HG02970 (cell line): ENCODE results near the gene CACUL1.
A peak's percentile ranks its signal among the peaks of the same experiment; 100 is the strongest.

Experiments used
- ATAC-seq: cut with Tn5 transposase; IDR thresholded peaks from one replicate; pipeline ENCODE4 v1.9.1; 2021; ENCODE audit warnings: mild to moderate bottlenecking, moderate library complexity, moderate number of reproducible peaks; ENCODE audit not compliant: unreplicated experiment, low FRiP score

CACUL1 gene

DNA sequence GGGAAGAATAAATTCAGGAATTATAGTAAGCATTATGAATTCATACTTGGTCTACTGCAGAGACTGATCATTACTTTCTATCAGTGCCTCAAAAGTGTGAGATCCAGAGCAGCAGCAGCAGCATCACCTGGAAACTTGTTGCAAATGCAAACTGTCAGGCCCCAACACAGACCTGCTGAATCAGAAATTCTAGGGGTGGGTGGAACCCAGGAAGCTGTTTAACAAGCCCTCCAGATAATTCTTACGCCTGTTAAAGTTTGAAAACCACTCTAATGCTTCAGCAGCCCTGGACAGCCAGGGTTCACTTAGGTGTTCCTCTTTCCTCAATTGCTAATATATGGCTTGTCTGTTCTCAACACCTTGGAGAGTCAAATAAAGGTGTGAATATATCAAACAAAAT lies 19.5 kb downstream of the CACUL1 start:
- ATAC-seq = no peak

DNA sequence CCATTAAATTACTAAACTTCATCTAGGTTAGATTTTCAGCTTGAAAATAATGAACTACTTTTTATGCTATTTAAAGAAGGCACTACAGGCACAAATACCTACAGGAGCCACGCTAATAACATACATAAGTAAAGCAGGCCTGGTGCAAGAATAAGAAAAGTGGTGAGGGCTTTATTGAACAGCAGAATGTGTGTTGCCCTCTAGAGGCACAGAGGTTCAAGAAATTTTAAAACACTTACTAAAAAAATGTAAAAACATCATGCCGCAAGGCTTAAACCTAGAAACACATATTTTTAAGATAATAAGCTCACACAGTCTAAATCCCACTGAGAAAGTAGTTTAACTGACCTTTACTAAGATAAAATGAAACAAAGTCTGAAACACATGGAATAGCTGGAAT lies 20.3 kb downstream of the CACUL1 start:
- no peak for ATAC-seq

DNA sequence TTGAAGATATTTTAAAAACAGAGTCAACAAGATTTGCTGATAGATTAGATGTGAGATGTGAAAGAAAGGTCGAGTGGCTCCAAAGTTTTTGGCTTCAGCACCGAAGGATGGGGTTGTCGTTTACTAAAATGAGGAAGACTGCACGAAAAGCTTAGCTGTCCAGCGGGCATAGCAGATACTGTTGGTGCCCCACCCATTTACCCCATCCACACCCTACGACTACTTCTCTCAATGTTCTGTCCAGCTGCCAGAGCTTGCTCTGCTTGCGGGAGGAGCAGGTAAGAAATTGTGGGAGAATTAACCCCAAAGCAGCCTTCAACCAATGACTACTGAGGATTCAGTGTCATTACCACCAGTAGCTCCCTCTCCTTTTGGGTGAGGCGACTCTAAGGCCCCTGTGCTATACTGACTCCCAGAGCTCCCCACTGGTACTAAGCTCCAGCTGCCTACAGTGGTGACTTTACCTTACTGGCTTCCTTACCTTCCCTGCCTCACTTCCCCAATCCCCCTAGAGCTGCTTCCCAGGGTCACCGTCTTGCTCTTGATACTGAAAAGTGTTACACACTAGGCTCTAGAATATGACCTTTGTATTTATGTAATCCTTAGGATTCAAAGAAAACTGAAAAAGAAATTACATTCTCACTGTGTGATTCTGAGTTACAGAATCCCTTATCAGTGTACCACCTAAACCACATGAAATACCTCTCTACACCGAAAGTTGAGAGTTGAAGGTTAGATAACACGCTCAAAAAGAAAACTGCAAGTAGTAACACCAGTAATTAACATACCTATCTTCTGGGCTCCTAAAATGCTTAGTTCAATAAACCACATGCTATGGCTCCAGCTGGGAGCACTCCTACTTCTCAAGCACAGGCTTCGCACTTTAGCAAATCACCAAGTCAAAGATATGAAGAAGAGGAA lies 22.3 kb downstream of the CACUL1 start:
- no peak for ATAC-seq

DNA sequence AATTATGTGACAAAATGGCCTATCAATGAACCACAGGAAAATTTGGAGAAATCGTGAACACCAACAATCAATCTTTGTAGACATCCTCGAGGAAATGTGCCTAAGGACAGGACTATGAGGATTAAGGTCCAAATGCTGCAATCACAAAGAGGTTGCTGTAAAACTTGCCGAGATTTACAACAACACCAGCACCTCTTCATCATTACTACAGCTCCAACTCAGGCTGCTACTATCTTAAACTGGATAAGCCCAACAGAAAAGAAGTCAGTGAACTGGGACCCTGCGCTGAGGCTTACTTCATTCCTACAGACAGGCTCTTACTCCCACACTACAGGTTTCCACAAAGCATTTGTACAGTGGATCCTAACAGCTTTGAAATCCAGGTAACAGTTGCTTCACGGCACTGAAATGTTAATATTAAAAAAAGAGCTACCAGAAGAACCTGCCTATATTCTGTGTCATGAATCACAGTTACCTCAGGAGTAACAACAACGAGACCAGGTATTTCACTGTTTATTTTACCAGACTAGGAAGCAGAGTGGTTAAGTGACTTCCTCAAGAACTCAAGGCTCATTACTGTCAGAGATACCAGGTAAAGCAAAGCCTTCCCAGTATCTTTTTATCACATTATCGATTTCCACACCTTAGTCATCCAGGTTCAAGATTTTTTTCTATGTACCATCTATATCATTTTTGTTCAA lies 23.9 kb downstream of the CACUL1 start:
- no peak for ATAC-seq

DNA sequence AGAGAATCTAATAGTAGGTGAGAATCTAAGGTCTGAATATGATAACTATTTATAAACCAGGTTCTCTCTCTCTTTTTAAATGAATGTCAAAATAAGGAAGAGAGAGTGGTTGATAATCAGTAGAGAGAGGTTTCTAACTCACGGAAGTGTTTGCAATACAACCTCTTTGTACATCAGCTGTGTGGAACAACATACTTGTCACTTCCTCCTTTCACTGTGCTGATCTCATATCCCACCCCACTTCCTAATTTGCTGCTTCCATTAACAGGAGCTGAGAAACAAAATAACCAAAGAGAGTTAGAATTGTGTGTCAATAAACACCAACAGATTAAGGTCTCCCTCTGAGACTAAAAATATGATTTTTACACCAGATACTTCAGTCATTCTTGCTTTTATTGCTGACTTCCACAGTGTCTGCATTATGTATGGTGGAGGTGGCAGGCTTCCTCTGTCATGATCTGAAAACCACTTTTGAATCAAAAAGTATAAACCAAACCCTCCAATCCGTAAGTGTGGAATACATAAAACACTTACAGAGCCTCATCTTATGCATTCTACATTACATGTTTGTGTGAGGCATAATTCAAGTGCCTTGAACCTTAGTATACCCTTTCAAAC lies 25.0 kb downstream of the CACUL1 start:
- peak; percentile 63 for ATAC-seq

DNA sequence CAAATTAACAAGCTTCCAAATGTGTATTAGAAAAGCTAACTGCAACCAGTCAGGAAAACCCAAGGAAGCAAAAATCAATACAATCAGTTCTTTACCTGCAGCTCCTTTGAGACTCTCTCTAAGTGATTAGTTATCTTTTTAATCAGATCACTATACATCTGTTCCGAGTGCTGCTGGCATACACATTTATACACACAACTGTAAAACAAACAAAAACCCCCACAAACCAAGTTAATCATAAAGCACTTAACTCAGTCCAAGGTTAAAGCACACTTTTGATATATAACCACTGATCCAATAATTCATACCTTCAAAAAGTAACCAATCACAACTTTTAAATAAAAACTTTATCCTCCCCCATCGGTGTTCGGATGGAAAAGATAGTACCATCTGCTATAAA lies 25.6 kb downstream of the CACUL1 start:
- ATAC-seq = no peak

DNA sequence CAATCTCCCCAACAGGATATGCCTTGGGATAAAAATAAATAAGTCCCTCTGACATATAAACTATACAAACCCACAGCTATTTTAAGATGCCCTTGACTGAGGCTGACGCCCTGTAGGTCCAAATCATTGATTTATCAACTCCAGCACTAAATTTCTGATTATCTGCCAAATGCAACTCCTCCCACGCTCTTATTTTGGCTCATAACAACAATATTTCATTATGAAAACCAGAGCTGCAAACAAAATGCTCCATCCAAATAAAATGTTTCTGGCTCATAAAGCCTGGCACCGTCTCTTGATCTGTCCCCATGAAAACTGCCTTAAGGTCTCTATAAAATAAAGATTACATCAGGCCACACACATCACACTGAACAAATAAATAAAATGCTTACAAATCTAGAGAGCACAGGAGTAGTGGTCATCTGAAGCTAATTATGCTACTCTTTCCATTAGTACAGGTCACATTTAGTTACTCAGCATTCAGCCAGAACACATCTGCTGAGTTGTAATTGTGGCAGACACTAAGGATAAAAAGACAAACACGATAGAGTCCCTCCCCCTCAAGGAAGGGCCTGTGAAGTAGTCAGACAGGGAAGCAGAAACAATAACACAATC lies 28.8 kb downstream of the CACUL1 start:
- no peak for ATAC-seq

DNA sequence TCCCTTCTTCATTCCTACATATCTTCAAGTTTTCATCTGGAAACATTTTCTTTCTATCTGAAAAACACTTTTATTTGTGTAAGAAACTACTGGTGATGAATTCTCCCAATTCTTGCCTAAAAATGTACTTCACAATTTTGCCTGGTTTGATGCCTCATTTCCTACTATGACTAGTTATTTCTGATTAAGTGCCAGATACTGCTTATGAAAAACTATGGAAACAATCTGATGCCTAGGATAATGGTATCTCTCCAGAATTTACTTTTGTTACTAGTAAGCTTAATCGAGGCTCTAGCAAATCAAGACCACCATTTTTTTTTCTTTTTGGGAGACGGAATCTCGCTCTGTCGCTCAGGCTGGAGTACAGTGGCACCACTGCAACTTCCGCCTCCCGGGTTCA lies 31.3 kb downstream of the CACUL1 start:
- ATAC-seq = no peak

DNA sequence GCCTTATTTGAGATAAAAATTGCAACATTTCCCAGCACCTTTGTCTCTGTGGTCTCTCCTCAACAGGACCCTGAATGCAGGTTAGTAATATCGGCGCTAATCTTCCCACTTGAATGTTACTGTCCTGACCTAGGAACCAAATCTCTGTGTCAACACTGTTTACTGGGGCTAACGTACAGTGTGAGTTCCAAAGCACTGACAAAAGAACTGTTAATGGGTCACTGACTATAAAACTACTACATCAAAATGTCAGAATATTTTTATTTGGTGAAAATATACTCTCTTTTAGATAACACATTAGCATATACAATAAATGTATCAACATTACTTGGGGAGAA lies 33.3 kb downstream of the CACUL1 start:
- ATAC-seq = no peak

DNA sequence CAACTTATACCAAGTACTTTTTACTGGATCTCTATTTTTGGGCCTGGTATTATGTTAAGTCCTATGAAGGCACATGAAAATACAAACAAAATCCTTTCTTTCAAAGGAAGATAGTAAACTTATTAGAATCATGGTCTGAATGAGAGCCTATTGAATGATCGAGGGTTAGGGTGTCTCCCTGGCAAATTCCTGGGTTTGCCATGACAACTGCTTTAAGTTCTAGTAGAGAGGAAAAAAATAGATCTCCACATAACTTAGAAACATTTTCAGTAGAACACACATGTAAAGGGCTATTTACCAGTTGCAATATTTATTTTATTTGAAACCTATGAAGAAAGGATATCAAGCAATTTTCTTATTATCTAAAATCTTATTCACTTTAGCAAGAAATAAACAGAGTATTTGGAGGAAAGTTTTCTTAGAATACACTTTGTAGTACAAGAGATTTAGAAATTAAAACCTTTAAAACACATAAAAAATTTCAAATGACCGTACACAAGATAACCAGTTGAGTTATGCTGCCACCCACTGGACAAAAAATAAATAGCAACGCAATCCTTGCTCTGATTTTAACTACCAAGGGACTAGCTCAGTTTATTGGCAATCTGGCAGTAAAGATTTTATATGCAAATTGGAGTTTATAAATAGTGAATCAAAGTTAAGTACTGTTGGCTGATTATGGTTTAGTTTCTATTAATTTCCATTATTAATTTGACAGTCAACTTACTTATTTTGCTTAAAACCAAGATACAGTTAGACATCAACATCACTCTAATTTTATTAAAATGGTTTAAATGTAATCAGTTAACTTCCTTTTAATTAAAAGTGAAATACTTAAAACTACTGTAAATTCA lies 33.9 kb downstream of the CACUL1 start:
- ATAC-seq = no peak

DNA sequence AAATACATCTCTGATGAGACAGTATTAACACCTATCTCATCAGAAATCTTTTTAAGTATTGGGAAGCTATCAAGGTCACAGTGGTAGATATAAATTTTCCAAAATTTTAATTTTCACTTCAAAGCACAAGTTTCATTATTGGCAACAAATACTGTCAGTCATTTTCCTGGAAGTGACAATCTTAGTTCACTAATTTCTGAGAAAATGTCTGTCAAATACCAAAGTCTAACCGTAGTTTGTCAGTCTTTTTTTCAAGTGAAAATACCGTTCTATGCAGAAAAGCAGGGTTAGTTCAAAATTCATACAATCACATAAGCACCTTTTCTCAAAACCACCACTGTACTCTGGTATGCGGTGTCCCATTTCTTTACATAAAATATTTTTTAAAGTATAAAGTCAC lies 40.4 kb downstream of the CACUL1 start:
- ATAC-seq = no peak

DNA sequence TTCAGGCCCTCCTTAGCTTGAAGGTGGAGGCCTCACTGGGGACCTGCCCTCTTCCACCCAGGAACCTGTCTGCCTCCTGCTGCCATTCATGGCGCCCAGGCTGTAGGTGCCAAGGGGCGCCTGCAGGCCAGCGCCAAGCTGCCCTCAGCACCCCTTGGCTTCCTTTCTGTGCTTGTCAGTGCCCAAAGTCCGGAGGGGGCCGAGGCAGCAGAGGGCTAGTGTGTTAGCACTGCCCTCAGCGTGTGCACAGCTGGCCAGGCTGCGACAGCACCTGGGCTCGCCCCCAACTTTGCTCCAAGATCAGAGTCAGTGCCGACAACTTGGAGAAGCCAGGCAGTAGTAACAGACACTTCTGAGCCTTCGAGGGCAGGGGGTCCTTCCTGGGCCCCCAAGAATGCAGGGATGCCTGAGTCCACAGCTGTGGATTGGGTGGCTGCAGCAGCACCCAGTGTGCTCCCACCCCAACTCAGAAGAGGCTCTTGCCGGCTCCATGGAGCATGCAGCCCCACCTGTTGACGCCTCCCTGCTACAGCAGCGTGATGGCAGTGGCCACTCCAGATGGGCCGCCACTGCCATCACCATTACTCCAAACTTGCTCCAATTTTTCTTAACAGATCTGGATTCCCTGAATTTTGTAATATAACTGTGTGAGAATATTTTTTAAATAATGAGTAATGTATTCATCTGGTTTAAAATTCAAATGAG lies 41.7 kb downstream of the CACUL1 start:
- no peak for ATAC-seq

DNA sequence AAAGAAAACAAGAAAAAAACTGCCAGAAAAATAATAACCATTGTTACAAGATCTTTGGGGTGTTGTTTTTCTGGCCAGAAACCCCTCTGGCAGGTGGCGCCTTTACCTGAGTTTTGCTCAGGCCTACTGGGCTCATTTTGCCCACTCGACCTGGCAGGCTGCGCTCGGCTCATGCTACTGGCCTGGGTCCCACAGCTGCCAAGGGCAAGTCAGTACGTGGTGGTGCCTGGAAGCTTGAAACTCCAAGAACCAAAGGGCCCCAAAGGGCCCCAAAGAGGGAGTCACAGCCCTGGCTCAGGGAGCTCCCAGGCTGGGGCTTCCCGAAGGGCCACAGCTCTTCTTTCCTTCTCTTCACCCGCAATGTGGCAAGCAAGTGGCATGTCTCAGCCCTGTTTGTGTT lies 42.7 kb downstream of the CACUL1 start:
- ATAC-seq = no peak

DNA sequence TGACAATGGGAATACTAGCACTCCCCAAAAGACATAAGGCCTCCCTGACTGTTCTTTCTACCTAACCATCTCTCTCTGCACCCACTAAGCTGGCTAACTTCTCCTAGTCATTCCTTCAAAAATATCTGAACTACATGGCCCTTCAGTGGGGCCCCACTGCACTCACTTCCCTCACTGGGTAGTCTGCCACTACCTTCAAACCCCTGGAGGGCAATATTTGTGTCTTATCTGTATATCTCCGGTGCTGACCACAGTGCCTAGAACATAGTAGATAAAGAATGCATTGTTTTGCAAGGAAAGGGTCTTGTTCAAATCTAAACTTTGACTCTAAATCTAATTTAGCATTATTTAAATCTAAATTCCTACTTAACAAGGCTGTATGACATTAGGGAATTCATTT lies 44.3 kb downstream of the CACUL1 start:
- no peak for ATAC-seq

DNA sequence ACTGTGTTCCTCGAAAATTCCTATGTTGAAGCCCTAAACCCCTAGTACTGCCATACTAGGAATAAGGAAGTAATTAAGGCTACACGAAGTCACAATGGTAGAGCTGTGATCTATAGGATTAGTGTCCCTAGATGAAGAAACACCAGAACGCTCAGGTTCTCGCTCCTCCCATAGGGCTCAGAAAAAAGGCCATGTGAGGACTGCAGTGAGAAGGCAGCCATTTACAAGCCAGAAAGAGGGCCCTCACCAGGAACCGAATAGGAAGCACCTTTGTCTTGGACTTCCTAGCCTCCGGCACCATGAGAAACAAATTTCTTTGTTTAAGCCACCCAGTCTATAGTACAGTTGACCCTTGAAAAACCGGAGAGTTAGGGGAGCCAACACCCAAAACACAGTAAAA lies 46.2 kb downstream of the CACUL1 start:
- no peak for ATAC-seq

DNA sequence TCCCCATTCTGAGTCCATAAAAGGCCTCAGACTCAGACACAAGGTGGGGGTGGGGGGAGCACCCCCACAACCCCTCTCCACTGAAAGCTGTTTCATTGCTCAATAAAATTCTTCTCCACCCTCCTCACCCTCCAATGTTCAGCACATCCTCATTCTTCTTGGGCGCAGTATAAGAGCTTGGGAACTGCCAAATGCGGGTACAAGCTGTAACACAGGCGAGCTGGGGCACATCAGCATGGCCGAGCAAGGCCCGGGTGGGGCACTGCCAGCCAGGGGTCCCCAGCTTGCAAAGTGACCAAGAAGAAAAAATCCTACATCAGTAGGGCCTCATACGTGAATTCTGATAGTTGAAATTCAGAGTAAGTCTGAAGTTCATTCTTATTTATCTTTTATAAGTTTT lies 50.1 kb downstream of the CACUL1 start:
- ATAC-seq = no peak

DNA sequence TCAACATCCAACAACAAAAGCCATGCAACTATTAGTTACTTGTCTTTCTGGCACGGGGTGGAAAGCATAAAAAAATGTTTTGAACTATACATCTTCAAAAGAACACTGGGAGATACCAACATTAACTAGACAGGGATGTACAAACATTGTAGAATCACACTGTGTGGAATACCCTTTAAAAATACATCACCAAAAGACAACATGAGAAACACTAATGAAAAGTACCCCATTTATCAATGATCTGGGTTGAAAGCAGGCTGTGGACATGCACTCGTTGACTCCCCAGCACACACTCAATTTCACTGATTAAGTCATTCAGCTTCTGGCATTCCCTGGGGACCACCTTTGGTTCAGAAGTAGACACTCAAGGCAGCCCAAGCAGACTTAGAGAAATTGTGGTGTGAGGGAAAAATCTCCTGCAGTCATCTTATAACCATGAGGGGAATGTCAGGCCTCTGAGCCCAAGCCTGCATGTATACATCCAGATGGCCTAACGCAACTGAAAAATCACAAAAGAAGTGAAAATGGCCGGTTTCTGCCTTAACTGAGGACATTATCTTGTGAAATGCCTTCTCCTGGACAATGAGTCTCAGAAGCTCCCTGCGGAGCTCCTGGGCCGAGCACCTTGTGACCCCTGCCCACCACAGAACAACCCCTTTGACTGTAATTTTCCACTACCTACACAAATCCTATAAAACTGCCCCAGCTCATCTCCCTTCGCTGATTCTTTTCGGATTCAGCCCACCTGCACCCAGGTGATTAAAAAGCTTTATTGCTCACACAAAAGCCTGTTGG lies 53.0 kb downstream of the CACUL1 start:
- ATAC-seq = no peak

DNA sequence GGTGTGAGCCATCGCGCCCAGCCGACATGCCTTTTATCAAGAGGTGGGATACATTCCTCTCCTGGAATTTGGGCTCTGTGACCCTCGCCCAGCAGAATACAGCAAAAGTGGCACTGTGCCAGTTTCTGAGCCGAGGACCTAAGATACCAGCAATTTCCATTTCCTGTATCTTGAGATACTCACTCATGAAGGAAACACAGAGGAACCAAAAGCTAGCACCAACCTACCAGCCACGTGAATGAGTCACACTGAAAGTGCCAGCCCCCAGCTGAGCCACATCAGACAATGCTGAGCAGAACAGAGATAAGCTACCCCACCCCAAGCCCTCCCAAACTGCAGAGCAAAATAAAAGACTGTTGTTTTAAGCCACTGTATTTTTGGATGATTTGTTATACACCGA lies 56.3 kb downstream of the CACUL1 start:
- no peak for ATAC-seq

DNA sequence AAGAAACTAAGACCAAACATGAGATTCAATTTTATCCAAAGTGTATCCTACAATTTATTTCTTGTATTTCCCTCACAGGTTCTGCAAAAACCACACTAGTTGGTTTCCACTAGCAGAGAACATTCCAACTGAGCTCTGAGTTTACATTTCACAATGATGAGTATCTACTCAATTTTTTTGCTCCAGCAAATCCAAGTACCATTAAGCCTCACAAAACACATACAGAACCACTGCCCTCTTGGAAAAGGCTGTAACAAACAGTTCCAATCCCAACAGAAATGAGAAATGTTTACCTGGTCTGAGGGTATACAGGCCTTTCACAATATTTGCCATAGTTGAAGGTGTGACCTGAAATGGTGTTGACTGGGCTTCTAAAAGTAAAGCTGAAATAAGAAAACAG lies 59.9 kb downstream of the CACUL1 start:
- ATAC-seq = no peak
